Fibroblast of lung (primary cell): ENCODE data around the gene MAP3K15. TPM values are rescaled to one million over a fixed set of nuclear protein-coding genes. Genes with fewer than 3 reads are reported as not detected.

ENCODE experiments used
- DNase-seq, 2 donors: peaks; one replicate each; pipeline versions ENCODE4 v3.0.0 to v3.0.0-alpha.2; 2010; ENCODE audit warnings: low read depth in 2 of 2
- H2AFZ ChIP-seq: 2 replicates; pipeline ENCODE4 v1.5.1; 2012; ENCODE audit warnings: low read length, control low read depth, inconsistent platforms
- H3K27ac ChIP-seq: 2 replicates; pipeline ENCODE4 v1.5.1; 2011; ENCODE audit warnings: low read length, control low read depth; ENCODE audit not compliant: insufficient read depth
- H3K27me3 ChIP-seq: 2 replicates; pipeline ENCODE4 v1.5.1; 2011; ENCODE audit warnings: mild to moderate bottlenecking, low read length; ENCODE audit not compliant: control insufficient read depth, insufficient read depth
- H3K36me3 ChIP-seq: 2 replicates; pipeline ENCODE4 v1.5.1; 2011; ENCODE audit warnings: low read length; ENCODE audit not compliant: control insufficient read depth, insufficient read depth
- H3K4me1 ChIP-seq: 2 replicates; pipeline ENCODE4 v1.5.1; 2011; ENCODE audit warnings: low read length; ENCODE audit not compliant: control insufficient read depth, insufficient read depth; ENCODE audit errors: extremely low read depth
- H3K4me2 ChIP-seq: 2 replicates; pipeline ENCODE4 v1.5.1; 2011; ENCODE audit warnings: low read length, control low read depth; ENCODE audit not compliant: insufficient read depth; ENCODE audit errors: extremely low read depth
- H3K4me3 ChIP-seq, 4 experiments: fragments of 200-600 bp in 1 of 4; sonication (generic) in 1 of 4; replicated peaks in 1 of 4; 2 replicates each; pipeline ENCODE4 v1.5.1; 2011 to 2016; ENCODE audit warnings: low read length in 4 of 4, low read depth in 3 of 4, mild to moderate bottlenecking in 3 of 4, control low read depth in 2 of 4, inconsistent platforms in 1 of 4, mixed read lengths in 1 of 4; ENCODE audit not compliant: insufficient read depth in 1 of 4; ENCODE audit errors: control extremely low read depth in 1 of 4
- H3K79me2 ChIP-seq: 2 replicates; pipeline ENCODE4 v1.5.1; 2012; ENCODE audit warnings: mild to moderate bottlenecking, low read length, inconsistent platforms; ENCODE audit not compliant: control insufficient read depth, insufficient read depth
- H3K9ac ChIP-seq: 2 replicates; pipeline ENCODE4 v1.5.1; 2011; ENCODE audit warnings: mild to moderate bottlenecking, low read length, control low read depth; ENCODE audit not compliant: insufficient read depth
- H3K9me3 ChIP-seq: 2 replicates; pipeline ENCODE4 v1.5.1; 2012; ENCODE audit warnings: low read depth, low read length; ENCODE audit not compliant: control insufficient read depth, insufficient read depth
- H4K20me1 ChIP-seq: 2 replicates; pipeline ENCODE4 v1.5.1; 2011; ENCODE audit warnings: low read length; ENCODE audit not compliant: control insufficient read depth, insufficient read depth; ENCODE audit errors: extremely low read depth
- CTCF ChIP-seq, 2 donors: IDR thresholded peaks in 1 of 2; conservative IDR thresholded peaks in 1 of 2; 1 replicate in 1 of 2; 2 replicates in 1 of 2; pipeline ENCODE4 v1.5.1; 2011 to 2012; ENCODE audit warnings: low read length in 2 of 2, control low read depth in 1 of 2, inconsistent platforms in 1 of 2, low read depth in 1 of 2, mild to moderate bottlenecking in 1 of 2
- EZH2 ChIP-seq: IDR thresholded peaks from 2 replicates; pipeline ENCODE4 v1.5.1; 2012; ENCODE audit warnings: low read length, control low read depth, mild to moderate bottlenecking; ENCODE audit errors: missing control alignments
- polyA plus RNA-seq, 2 donors: library from polyadenylated mRNA; depleted of rRNA in 1 of 2; stranded (reverse) in 1 of 2; unstranded in 1 of 2; fragments of >200 nt; gene quantifications; 2 replicates each; pipeline ENCODE4 v1.2.1, GENCODE V29; 2011 to 2012; ENCODE audit warnings: missing spikeins in 1 of 2
- total RNA-seq: library from RNA; depleted of rRNA; stranded (reverse); fragments of >200 nt; gene quantifications from 2 replicates; pipeline ENCODE4 v1.2.1, GENCODE V29; 2014

Gene MAP3K15
- total and polyA plus RNA-seq, 2 donors (not counting 1 experiment from before 2014, with no cell fraction given) = under 0.01 to 0.14 TPM

GRCh38 chrX:19541931-19542330, 26.6 kb upstream of the MAP3K15 start:
- Histone ChIP-seq H3K9me3 (no peaks in the 10 kb centered on the region), H3K79me2 (no peaks in the 10 kb centered on the region), H3K27ac (no peak overlapping the region), H2AFZ (no peak overlapping the region), H3K27me3 (no peaks in the 10 kb centered on the region), H3K36me3 (no peaks in the 10 kb centered on the region), H3K4me1 (no peaks in the 10 kb centered on the region), H4K20me1 (no peaks in the 10 kb centered on the region), H3K4me3 (no peak overlapping the region), H3K9ac (no peak overlapping the region), H3K4me2 (no peak overlapping the region)
- TF ChIP-seq EZH2 (no peak), CTCF (conservative IDR thresholded peaks at IDR 0.05 in 1 of 2, IDR thresholded peaks at IDR 0.05 in 1 of 2; ENCODE audit: low read depth in 1 of 2, low read length in 2 of 2) (no peak)
- DNase-seq = no peak

- Histone ChIP-seq H3K4me2 (no peak overlapping the region), H3K9me3 (no peaks in the 10 kb centered on the region), H3K27ac (no peak overlapping the region), H4K20me1 (no peaks in the 10 kb centered on the region), H3K27me3 (no peaks in the 10 kb centered on the region), H3K4me3 (no peak overlapping the region), H3K36me3 (no peaks in the 10 kb centered on the region), H3K79me2 (no peaks in the 10 kb centered on the region), H3K4me1 (no peaks in the 10 kb centered on the region), H2AFZ (no peak overlapping the region), H3K9ac (no peak overlapping the region)
- TF ChIP-seq EZH2 (no peak), CTCF (conservative IDR thresholded peaks at IDR 0.05 in 1 of 2, IDR thresholded peaks at IDR 0.05 in 1 of 2; ENCODE audit: low read depth in 1 of 2, low read length in 2 of 2) (no peak)
- DNase-seq = no peak
Observed at GRCh38 chrX:19541196-19541595, 25.9 kb upstream of the MAP3K15 start.

- Histone ChIP-seq H3K4me2 (no peak overlapping the region), H3K79me2 (no peaks in the 10 kb centered on the region), H4K20me1 (no peaks in the 10 kb centered on the region), H3K27me3 (no peaks in the 10 kb centered on the region), H3K4me3 (no peak overlapping the region), H3K36me3 (no peaks in the 10 kb centered on the region), H3K4me1 (no peaks in the 10 kb centered on the region), H3K27ac (no peak overlapping the region), H3K9ac (no peak overlapping the region), H3K9me3 (no peaks in the 10 kb centered on the region), H2AFZ (no peak overlapping the region)
- TF ChIP-seq EZH2 (no peak), CTCF (conservative IDR thresholded peaks at IDR 0.05 in 1 of 2, IDR thresholded peaks at IDR 0.05 in 1 of 2; ENCODE audit: low read depth in 1 of 2, low read length in 2 of 2) (no peak)
- DNase-seq = no peak
Observed at GRCh38 chrX:19540076-19540475, 24.8 kb upstream of the MAP3K15 start.
